Stimulated activated CD4-positive, alpha-beta T cell treated with anti-CD3 and anti-CD28 coated beads, Interleukin-1b, Interleukin-23, amount 100 ng/mL, for 4 hours (primary cell): Measurements from ENCODE around the gene GPS2.

Experiments used
- DNase-seq, 2 donors: peaks; one replicate each; pipeline ENCODE4 v3.0.0-alpha.2; 2020; ENCODE audit warnings: low read depth in 2 of 2

GPS2 gene

DNA sequence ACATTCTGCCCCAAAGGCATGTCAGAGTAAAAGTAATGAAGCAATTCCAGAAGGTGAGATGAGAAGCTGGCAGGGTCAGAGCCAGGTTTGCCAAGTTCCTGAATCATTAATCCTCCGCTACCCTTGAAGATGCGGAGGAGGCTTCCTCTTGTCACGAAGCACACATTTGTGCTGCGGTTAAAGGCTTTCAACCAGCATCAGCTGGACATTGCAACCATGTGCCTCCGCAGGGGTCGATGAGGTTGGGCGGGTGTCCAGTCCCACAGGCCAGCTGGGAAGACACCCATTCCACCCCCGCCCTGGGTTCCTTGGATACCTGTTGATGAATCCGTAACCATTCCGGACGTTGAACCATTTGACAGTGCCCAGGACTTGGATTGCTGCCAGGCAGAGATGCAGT lies 22.0 kb downstream of the GPS2 start:
- no peak for DNase-seq

DNA sequence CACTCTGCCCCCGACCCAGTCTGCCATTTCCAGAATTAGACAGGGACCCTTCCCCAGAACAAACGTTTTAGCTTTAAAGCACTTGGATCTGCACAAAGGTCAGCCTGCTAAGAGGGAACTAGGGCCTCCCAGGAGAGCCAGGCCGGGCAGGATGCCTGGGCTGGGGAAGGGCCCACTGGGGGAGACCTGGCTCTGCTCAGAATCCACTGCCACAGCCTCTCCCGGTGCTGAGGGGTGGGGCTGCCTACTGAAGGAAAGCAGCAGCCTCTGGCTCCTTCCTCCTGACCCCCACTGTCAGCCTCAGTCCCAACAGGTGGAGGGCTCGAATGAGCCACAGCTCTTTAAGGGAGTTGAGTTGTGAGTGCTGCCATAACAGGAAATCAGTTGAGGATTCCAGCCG lies 22.4 kb downstream of the GPS2 start:
- DNase-seq = no peak

DNA sequence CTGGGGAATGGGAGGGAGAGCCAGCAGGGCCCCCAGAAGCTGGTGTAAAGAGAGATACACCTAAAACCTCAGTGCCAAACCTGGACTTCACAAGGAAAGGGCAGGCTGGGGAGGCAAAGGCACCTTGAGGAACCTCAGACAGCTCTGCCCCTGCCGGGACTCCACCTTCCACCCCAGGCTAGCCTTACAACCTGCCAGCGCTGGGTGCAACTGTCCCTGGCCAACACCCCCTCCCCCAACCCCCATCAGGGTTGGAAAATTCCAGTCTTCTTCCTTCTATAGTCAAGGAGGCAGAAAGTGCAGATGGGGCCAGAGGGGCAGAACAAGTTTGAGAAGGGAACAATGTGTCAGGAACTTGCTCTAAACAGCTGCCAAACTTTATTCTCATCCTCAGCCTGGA lies 23.0 kb downstream of the GPS2 start:
- DNase-seq = no peak

DNA sequence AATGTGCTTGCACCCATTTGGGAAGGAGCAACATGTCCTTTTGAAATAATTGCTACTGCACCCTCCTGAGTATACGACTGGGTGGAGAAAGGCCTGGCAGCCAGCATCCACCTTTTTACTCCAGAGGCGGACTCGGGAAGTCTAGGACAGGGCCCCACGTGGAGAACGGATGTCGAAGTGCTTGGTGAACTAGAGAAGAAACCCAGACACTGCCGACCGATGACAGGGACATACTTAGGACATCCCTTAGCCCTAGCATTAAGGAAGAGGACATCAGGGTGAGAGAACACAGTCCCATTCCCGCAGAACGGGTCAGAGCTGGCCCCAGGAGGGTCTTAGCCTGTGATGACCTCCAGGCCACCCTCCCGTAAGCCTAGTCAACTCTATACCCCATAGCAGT lies 24.5 kb downstream of the GPS2 start:
- DNase-seq = no peak

DNA sequence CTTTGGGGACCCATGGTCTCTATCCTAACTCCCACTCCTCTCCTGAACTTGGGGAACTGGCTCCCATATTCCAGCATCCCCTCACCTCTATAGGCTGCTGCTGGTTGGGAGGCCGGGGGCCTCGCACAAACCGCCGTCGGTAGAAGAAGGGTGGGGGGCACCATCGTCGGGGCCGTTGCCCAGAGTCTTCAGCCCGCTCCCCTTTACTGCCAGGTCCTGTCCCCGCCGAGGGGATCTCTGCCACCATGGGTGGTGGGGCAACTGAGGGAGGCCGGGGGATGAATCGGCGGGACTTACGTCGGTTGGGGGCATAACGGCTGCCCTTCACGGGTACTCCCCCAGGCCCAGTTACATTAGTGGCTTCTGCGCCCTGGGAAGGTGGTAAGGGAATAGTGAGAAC lies 25.0 kb downstream of the GPS2 start:
- DNase-seq = no peak

DNA sequence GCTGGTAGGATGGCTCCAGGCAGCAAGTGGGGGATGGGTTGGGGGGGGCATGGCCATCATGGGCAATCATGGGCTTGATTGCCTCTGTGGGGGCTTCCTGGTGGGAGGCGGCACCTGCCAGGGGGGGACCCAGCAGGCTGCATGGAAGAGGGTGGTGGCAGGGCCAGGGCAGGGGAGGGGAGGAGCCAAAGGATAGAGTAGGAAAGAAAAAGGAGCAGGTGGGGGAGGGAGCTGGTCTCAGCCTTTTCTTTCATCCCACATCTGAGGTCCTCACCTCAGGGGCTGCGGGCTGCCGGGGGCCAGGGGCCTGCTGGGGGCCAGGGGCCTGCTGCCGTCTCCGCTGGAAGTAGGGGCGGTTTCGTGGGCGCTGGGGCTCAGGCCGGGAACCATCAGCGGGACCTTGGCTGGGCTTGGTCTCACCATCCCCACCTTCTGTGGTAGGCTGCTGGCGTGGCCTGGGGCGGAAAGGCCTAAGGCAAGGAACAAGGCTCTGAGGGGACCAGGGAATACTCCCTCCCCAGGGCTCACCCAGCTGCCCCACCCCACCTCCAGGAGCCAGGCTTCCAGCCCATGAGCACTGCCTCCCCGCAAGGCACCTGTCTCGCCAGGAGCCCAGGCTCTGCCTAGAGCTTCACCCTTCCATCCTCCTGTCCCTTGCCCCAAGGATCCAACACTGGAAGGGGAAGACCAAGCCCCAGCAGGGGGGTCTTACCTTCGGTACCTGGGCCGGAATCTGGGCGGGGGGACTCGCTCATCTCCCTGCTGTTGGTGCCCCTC lies 25.7 kb downstream of the GPS2 start:
- no peak for DNase-seq

DNA sequence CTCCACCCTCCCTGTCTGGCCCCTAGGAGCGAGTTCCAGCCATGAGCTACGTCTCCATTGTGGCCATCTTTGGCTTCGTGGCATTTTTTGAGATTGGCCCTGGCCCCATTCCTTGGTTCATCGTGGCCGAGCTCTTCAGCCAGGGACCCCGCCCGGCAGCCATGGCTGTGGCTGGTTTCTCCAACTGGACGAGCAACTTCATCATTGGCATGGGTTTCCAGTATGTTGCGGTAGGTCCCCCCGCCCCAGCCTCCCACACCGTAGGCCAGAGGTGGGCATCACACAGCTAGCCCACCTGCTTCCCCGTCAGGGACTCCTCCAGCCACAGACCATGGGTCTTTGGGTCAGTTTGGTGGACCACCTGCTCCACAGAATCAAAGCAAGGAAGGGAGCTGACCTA lies 29.5 kb downstream of the GPS2 start:
- DNase-seq = no peak

DNA sequence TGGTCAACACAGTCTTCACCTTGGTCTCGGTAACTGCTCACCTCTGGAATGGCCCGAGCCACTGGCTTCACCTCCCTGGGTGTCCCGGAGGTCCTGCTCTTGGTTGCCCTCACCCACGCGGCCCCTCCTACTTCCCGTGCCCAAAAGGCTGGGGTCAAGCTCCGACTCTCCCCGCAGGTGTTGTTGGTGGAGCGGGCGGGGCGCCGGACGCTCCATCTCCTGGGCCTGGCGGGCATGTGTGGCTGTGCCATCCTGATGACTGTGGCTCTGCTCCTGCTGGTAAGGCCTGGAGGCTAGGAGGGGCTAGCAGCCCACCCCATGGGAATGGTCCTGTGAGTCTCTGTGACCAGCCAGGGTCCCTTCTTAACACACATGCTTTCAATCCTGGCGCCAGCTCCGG lies 30.2 kb downstream of the GPS2 start:
- DNase-seq = no peak

DNA sequence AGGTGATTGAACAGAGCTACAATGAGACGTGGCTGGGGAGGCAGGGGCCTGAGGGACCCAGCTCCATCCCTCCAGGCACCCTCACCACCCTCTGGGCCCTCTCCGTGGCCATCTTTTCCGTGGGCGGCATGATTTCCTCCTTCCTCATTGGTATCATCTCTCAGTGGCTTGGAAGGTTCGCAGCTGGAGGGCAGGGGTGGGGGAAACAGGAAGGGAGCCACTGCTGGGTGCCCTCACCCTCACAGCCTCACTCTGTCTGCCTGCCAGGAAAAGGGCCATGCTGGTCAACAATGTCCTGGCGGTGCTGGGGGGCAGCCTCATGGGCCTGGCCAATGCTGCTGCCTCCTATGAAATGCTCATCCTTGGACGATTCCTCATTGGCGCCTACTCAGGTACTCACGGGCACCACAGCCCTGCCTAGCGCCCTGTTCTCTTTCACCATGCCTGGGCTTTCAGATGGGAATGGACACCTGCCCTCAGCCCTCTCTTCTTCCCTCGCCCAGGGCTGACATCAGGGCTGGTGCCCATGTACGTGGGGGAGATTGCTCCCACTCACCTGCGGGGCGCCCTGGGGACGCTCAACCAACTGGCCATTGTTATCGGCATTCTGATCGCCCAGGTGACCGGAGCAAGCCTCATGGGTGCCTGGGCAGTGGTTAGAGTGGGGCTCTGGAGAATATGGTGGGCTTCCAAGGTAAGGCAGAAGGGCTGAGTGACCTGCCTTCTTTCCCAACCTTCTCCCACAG lies 31.5 kb downstream of the GPS2 start:
- no peak for DNase-seq

DNA sequence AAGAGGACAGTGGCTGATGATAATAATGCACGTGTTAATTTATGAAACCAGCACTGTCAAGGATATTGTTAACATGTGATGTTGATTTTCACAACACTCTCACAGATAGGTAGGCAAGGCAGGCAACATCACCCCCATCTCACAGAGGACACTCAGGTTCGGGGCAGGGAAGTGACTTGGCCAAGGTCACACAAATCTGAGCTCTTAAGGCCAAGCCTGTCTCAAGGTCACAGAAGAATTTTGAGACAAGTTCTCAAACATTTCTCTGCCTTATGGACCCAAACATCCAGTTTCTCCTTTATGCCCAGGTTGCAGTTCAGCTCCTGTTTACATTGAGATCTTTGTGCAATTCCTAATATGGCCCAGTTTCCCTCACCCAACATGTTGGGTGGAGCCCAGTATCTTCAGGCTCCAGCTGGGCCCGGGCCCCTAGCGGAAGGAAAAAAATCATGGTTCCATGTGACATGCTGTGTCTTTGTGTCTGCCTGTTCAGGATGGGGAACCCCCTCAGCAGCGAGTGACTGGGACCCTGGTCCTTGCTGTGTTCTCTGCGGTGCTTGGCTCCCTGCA lies 32.3 kb downstream of the GPS2 start:
- no peak for DNase-seq

DNA sequence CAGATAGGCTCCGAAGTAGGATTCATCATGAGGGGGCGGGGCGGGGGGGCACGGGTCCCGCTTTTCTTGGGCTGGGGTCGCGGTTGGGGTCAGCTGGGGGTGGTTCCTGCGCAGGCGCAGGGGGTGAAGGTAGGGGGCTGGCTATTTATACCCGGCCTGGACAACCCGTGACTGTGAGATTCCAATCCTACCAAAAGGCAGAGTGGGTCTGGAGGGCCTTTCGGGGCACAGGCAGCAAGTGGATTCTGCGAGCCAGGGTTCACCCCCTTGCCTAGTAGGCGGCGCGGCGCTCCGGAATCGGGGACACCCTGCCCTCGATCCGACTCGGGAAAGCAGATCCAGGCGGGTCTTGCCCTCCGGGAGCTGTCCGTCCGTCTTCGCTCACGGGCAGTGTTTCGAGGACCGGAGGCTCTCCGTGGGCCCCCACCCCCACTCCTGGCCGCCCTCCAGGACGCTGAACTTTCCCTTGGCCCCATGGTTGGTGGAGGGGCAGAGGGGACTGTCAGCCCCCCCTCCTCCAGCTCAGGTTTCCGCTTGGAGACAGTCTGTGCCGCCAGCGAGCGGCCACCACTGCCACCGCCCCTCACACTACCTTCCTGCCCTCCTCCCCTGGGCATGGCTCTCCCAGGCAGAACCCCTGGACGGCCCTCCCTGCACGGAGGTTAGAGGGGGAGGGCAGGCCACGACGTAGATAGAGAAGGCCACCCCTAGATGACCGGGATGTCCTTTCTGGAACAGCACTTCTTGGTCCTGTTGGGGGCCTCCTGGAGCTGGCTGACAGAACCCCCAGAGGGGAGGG lies 33.0 kb downstream of the GPS2 start:
- no peak for DNase-seq

DNA sequence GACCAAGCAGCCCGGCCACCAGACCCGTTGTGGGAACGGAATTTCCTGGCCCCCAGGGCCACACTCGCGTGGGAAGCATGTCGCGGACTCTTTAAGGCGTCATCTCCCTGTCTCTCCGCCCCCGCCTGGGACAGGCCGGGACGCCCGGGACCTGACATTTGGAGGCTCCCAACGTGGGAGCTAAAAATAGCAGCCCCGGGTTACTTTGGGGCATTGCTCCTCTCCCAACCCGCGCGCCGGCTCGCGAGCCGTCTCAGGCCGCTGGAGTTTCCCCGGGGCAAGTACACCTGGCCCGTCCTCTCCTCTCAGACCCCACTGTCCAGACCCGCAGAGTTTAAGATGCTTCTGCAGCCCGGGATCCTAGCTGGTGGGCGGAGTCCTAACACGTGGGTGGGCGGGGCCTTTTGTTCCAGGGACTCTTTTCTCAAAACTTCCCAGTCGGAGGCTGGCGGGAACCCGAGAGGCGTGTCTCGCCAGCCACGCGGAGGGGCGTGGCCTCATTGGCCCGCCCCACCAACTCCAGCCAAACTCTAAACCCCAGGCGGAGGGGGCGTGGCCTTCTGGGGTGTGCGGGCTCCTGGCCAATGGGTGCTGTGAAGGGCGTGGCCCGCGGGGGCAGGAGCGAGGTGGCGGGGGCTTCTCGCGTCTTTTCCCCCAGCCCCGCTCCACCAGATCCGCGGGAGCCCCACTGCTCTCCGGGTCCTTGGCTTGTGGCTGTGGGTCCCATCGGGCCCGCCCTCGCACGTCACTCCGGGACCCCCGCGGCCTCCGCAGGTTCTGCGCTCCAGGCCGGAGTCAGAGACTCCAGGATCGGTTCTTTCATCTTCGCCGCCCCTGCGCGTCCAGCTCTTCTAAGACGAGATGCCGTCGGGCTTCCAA lies 33.8 kb downstream of the GPS2 start, which contains the start of gene SLC2A4:
SLC2A4 (plus strand) TSS at position 645 of the 879 bp plus-strand sequence; CDS start at position 862, 217 bp downstream.
- peak; percentile 84 to 93 for DNase-seq

DNA sequence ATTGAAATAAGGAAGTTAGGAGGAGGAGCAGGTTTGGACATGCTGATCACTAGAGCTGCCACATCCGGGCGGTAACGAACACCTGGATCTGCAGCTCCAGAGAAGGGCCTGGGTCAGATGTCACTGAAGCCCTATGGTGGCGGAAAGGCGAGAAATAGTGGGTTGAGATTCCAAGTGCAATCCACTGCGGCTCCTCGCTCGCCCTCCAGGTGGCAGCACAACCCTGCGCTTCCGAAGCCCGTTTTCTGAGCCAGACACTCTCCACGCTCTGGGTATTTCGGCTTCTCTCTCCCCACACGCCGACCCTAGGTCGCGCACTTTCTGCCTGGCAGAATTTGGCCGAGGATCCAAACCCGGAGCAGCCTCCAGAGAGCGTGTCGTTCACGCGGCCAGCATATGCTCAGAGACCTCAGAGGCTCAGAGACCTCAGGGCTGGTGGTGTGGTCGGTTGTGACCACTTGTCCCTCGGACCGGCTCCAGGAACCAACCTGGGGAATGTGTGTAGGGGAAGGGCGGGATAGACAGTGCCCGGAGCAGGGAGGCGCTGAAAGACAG lies 34.6 kb downstream of the GPS2 start:
- peak; percentile 78 to 89 for DNase-seq

DNA sequence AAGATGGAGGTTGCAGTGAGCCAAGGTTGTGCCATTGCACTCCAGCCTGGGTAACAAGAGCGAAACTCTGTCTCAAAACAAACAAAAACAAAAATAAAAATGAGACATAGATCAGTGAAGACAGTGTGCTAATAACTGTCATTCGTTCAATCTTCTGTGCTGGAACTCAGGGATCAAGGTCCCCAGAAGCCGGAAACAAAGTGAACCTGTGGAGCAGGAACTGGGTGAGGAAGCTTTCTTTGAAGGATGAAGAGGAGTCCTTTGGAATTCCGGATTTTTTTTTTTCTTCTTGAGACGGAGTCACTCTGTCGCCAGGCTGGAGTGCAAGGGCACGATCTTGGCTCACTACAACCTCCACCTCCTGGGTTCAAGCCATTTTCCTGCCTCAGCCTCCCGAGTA lies 35.7 kb downstream of the GPS2 start:
- DNase-seq = no peak

DNA sequence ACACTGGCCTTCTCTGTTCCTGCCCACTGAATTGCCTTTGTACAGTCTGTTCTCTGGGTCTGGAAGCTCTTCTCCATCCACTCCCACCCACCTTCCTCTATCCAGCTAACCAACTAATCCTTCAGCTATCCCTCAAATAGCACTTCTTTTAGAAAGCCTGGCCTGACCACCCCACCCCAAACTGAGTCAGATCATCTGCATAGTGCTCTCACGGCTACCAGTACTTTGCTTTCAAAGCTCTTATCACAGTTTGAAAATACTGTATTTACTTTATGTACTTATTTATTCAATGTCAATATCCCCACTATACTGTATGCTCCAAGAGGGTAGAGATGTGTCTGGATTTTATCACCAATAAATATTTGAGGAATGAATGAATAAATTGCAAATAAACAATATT lies 48.4 kb downstream of the GPS2 start:
- DNase-seq = no peak

DNA sequence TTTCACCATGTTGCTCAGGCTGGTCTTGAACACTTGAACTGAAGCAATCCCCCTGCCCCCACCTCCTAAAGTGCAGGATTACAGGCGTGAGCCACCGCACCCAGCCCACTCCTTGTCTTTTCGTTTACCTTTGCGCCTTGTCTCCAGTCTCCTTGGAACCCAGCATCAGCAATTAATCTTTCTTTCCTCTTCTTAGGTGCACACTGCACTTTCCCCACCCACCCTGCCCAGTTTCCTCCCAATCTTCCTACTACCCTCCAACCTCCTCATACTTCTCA lies 51.4 kb downstream of the GPS2 start:
- DNase-seq = no peak

DNA sequence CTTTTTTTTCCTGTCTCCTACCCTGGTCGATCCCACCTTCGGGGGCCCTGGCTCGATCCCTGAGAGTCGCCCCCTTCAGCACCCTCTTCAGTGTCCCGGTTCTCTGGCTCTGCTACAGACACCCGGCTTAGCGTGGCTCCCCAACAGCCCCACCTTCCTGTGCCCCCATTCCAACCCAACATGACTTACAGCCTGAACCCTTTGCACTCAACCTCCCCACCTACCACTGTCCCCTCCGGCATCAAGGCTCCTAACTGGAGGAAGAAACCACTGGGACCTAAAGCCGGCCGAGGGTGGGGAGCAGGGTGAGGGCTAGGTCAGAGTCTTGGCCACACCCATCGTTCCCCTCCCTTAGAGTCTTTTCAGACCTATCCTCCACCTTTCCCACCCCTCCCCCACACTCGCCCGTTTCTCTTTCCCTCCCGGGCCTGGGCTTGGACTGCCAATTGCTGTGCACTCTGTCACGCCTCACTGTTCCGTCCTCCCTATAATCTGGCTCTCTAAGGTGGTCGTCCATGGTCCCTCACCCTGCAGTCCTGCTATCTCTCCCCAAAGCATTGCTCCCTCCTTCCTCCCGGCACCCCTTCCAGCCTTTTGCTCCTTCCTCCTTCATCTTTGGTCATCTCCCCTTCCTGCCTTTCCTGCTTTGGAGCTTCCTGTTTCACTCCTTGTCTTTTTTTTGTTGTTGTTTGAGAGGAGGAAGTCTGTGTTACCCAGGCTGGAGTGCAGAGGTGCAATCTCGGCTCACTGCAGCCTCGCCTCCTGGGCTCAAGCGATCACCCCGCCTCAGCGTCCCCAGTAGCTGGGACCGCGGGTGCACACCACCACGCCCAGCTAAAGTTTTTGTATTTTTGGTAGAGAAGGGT lies 52.0 kb downstream of the GPS2 start:
- DNase-seq = no peak
